HepG2 (cell line): ENCODE results near the gene POLE3. TPM values are rescaled to one million over a fixed set of nuclear protein-coding genes. Genes with fewer than 3 reads are reported as not detected.

Experiments used
- EED ChIP-seq: sonication (generic); formaldehyde crosslinking; IDR thresholded peaks from 2 replicates; pipeline ENCODE4 v1.5.0; 2020; ENCODE audit warnings: mild to moderate bottlenecking, missing genetic modification reagents
- FOXO1 ChIP-seq: sonication (generic); formaldehyde crosslinking; IDR thresholded peaks from 2 replicates; pipeline ENCODE4 v1.4.0; 2020; ENCODE audit warnings: missing genetic modification reagents
- GZF1 ChIP-seq: sonication (generic); formaldehyde crosslinking; IDR thresholded peaks from 2 replicates; pipeline ENCODE4 v1.5.1; 2020; ENCODE audit warnings: mild to moderate bottlenecking, missing genetic modification reagents
- KDM4B ChIP-seq: sonication (generic); formaldehyde crosslinking; IDR thresholded peaks from 2 replicates; pipeline ENCODE4 v1.4.0; 2020; ENCODE audit warnings: missing genetic modification reagents
- NR2F2 ChIP-seq: IDR thresholded peaks from 2 replicates; pipeline ENCODE4 v1.6.1; 2012; ENCODE audit warnings: low read depth, inconsistent platforms, borderline replicate concordance
- RAD51 ChIP-seq: fragments of 450-650 bp; IDR thresholded peaks from 2 replicates; pipeline ENCODE4 v1.6.1; 2016; ENCODE audit warnings: borderline replicate concordance
- REPIN1 ChIP-seq: sonication (generic); formaldehyde crosslinking; IDR thresholded peaks from 2 replicates; pipeline ENCODE4 v1.8.0; 2022; ENCODE audit warnings: missing genetic modification reagents, low read depth, mild to moderate bottlenecking, borderline replicate concordance
- RXRB ChIP-seq: IDR thresholded peaks from 2 replicates; pipeline ENCODE4 v1.6.1; 2016; ENCODE audit warnings: borderline replicate concordance, missing genetic modification reagents, missing compliant biosample characterization
- SMAD3 ChIP-seq: sonication (generic); formaldehyde crosslinking; IDR thresholded peaks from 2 replicates; pipeline ENCODE4 v1.4.0; 2020; ENCODE audit warnings: missing genetic modification reagents
- ZBTB1 ChIP-seq: sonication (generic); formaldehyde crosslinking; IDR thresholded peaks from 2 replicates; pipeline ENCODE4 v1.4.0; 2020; ENCODE audit warnings: missing genetic modification reagents, borderline replicate concordance
- ZFP36 ChIP-seq: fragments of 150-350 bp; IDR thresholded peaks from 2 replicates; pipeline ENCODE4 v1.6.1; 2018; ENCODE audit warnings: borderline replicate concordance, low read length, low read depth; ENCODE audit not compliant: partially characterized antibody
- ZNF230 ChIP-seq: sonication (generic); formaldehyde crosslinking; IDR thresholded peaks from 2 replicates; pipeline ENCODE4 v1.4.0; 2020; ENCODE audit warnings: mild to moderate bottlenecking, missing genetic modification reagents
- ZNF296 ChIP-seq: sonication (generic); formaldehyde crosslinking; conservative IDR thresholded peaks from 2 replicates; pipeline ENCODE4 v1.5.0; 2020; ENCODE audit warnings: mild to moderate bottlenecking, missing genetic modification reagents
- ZNF383 ChIP-seq: sonication (generic); formaldehyde crosslinking; IDR thresholded peaks from 2 replicates; pipeline ENCODE4 v1.4.0; 2020; ENCODE audit warnings: missing genetic modification reagents, mild to moderate bottlenecking, borderline replicate concordance
- ZNF781 ChIP-seq: sonication (generic); formaldehyde crosslinking; IDR thresholded peaks from 2 replicates; pipeline ENCODE4 v1.5.1; 2020; ENCODE audit warnings: borderline replicate concordance, mild to moderate bottlenecking, missing genetic modification reagents; ENCODE audit errors: not compliant biosample characterization
- polyA plus RNA-seq, 8 experiments: library from polyadenylated mRNA; depleted of rRNA in 3 of 8; stranded (reverse) in 7 of 8; unstranded in 1 of 8; fragments of >200 nt; fragmentation: Illumina TruSeq in 4 of 8; extraction: Trizol in 4 of 8; gene quantifications; 2 replicates each; pipeline versions ENCODE4 v1.2.1 to v1.2.3, GENCODE V29; 2011 to 2016; ENCODE audit warnings: low read depth in 4 of 8, missing spikeins in 1 of 8, mixed read lengths in 1 of 8; ENCODE audit not compliant: insufficient read depth in 1 of 8
- total RNA-seq, 5 experiments: library from RNA; depleted of rRNA; stranded (reverse); fragments of >200 nt; fragmentation: Illumina TruSeq; extraction: Trizol; gene quantifications; 2 replicates each; pipeline ENCODE4 v1.2.3, GENCODE V29; 2016; ENCODE audit warnings: low read depth in 1 of 5
- TF ChIP-seq, protein P1 (sequence below): sonication (generic); formaldehyde crosslinking; IDR thresholded peaks from 2 replicates; pipeline ENCODE4 v1.4.0; 2020; ENCODE audit warnings: mild to moderate bottlenecking, missing genetic modification reagents
- TF ChIP-seq, protein P2 (sequence below): sonication (generic); formaldehyde crosslinking; IDR thresholded peaks from 2 replicates; pipeline ENCODE4 v1.4.0; 2020; ENCODE audit warnings: missing genetic modification reagents
- TF ChIP-seq, protein P3 (sequence below): sonication (generic); formaldehyde crosslinking; IDR thresholded peaks from 2 replicates; pipeline ENCODE4 v1.4.0; 2020; ENCODE audit warnings: missing genetic modification reagents, borderline replicate concordance
- TF ChIP-seq, protein P4 (sequence below): sonication (generic); formaldehyde crosslinking; conservative IDR thresholded peaks from 2 replicates; pipeline ENCODE4 v1.4.0; 2020; ENCODE audit warnings: missing genetic modification reagents

The POLE3 gene
- total and polyA plus RNA-seq, 2 of the 13 experiments (the other 11 are each of a cell fraction or from before 2014, with no cell fraction given): 36.0 to 77.2 TPM

DNA sequence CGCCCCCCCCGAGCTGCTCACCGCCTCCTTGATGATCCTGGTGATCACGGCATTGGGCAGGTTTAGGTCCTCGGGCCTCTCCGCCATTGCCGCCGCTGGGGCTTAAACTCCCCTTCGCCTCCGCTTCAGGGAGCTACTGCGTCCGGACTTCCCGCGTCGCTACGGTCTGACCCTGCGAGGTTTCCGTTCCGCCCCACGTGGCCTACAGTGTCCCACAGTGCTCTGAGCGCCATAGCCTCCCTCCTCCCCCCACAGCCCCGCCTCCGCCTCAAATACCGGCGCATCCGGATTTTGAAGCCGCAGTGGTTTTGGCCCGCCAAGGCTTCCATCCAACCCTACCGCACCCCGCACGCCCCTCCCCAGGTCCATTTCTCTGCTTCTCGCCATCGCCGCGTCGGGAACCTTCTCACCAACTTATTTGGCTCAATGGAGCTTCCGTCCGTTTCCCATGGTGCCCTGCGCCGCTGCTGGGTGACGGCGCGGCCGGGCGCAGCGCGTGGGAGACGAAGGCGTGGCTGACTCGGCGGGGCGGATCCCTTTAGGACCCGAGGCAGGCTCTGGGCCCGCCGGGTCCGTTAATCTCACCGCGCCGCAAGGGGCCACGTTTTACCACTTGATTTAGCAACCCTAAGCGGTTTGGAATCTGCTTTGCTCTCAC lies at the start of gene POLE3, which contains the start of gene C9orf43 (continued):
- TF ChIP-seq, protein P1, sequence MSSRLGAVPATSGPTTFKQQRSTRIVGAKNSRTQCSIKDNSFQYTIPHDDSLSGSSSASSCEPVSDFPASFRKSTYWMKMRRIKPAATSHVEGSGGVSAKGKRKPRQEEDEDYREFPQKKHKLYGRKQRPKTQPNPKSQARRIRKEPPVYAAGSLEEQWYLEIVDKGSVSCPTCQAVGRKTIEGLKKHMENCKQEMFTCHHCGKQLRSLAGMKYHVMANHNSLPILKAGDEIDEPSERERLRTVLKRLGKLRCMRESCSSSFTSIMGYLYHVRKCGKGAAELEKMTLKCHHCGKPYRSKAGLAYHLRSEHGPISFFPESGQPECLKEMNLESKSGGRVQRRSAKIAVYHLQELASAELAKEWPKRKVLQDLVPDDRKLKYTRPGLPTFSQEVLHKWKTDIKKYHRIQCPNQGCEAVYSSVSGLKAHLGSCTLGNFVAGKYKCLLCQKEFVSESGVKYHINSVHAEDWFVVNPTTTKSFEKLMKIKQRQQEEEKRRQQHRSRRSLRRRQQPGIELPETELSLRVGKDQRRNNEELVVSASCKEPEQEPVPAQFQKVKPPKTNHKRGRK (CRISPR knock-in tag): no peak
- TF ChIP-seq NR2F2 (peak; percentile 23; the same call in 1 of the 2 replicates), RAD51 (peak; percentile 57; the same call in 1 of the 2 replicates), RXRB (peak; percentile 58; the same call in 1 of the 2 replicates), GZF1 (peak; percentile 86; the same call in 1 of the 2 replicates), EED (no peak), ZBTB1 (CRISPR knock-in tag) (no peak), ZNF781 (no peak), ZFP36 (no peak), ZNF383 (CRISPR knock-in tag) (0 out of 2 replicates have a peak, but pooled peaks have one; percentile 77), ZNF296 (CRISPR knock-in tag) (no peak), REPIN1 (CRISPR knock-in tag) (peak; percentile 94), KDM4B (peak; percentile 62; the same call in 1 of the 2 replicates), SMAD3 (CRISPR knock-in tag) (peak; percentile 20; the same call in 1 of the 2 replicates), ZNF230 (CRISPR knock-in tag) (peak; percentile 85), FOXO1 (peak; percentile 59)
- TF ChIP-seq, protein P2, sequence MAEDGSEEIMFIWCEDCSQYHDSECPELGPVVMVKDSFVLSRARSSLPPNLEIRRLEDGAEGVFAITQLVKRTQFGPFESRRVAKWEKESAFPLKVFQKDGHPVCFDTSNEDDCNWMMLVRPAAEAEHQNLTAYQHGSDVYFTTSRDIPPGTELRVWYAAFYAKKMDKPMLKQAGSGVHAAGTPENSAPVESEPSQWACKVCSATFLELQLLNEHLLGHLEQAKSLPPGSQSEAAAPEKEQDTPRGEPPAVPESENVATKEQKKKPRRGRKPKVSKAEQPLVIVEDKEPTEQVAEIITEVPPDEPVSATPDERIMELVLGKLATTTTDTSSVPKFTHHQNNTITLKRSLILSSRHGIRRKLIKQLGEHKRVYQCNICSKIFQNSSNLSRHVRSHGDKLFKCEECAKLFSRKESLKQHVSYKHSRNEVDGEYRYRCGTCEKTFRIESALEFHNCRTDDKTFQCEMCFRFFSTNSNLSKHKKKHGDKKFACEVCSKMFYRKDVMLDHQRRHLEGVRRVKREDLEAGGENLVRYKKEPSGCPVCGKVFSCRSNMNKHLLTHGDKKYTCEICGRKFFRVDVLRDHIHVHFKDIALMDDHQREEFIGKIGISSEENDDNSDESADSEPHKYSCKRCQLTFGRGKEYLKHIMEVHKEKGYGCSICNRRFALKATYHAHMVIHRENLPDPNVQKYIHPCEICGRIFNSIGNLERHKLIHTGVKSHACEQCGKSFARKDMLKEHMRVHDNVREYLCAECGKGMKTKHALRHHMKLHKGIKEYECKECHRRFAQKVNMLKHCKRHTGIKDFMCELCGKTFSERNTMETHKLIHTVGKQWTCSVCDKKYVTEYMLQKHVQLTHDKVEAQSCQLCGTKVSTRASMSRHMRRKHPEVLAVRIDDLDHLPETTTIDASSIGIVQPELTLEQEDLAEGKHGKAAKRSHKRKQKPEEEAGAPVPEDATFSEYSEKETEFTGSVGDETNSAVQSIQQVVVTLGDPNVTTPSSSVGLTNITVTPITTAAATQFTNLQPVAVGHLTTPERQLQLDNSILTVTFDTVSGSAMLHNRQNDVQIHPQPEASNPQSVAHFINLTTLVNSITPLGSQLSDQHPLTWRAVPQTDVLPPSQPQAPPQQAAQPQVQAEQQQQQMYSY (CRISPR knock-in tag): peak; percentile 66
- TF ChIP-seq, protein P3, sequence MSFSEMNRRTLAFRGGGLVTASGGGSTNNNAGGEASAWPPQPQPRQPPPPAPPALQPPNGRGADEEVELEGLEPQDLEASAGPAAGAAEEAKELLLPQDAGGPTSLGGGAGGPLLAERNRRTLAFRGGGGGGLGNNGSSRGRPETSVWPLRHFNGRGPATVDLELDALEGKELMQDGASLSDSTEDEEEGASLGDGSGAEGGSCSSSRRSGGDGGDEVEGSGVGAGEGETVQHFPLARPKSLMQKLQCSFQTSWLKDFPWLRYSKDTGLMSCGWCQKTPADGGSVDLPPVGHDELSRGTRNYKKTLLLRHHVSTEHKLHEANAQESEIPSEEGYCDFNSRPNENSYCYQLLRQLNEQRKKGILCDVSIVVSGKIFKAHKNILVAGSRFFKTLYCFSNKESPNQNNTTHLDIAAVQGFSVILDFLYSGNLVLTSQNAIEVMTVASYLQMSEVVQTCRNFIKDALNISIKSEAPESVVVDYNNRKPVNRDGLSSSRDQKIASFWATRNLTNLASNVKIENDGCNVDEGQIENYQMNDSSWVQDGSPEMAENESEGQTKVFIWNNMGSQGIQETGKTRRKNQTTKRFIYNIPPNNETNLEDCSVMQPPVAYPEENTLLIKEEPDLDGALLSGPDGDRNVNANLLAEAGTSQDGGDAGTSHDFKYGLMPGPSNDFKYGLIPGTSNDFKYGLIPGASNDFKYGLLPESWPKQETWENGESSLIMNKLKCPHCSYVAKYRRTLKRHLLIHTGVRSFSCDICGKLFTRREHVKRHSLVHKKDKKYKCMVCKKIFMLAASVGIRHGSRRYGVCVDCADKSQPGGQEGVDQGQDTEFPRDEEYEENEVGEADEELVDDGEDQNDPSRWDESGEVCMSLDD (CRISPR knock-in tag): 0 out of 2 replicates have a peak, but pooled peaks have one; percentile 39
- TF ChIP-seq, protein P4, sequence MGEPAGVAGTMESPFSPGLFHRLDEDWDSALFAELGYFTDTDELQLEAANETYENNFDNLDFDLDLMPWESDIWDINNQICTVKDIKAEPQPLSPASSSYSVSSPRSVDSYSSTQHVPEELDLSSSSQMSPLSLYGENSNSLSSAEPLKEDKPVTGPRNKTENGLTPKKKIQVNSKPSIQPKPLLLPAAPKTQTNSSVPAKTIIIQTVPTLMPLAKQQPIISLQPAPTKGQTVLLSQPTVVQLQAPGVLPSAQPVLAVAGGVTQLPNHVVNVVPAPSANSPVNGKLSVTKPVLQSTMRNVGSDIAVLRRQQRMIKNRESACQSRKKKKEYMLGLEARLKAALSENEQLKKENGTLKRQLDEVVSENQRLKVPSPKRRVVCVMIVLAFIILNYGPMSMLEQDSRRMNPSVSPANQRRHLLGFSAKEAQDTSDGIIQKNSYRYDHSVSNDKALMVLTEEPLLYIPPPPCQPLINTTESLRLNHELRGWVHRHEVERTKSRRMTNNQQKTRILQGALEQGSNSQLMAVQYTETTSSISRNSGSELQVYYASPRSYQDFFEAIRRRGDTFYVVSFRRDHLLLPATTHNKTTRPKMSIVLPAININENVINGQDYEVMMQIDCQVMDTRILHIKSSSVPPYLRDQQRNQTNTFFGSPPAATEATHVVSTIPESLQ: no peak
